Endothelial cell of umbilical vein (primary cell): ENCODE results near the gene TBX4. TPM values are rescaled to one million over a fixed set of nuclear protein-coding genes. Genes with fewer than 3 reads are reported as not detected.

Source experiments
- BruUV-seq: library from RNA; stranded (reverse); fragments of 400-500 nt; replicated peaks from 2 replicates; lab custom pipeline; 2021; lab: Mats Ljungman, UMichigan
- CTCF ChIA-PET: fragments of 300-600, 350-600 bp; sonication (Branson Sonifier 250); formaldehyde crosslinking; loops from one replicate; lab custom pipeline; 2021; ENCODE audit warnings: antibody characterized with exemption, inconsistent platforms; lab: Charles Lee
- POLR2A ChIA-PET: fragments of 300-600, 350-600 bp; sonication (Branson Sonifier 250); formaldehyde crosslinking; loops from one replicate; lab custom pipeline; 2021; ENCODE audit warnings: antibody characterized with exemption, inconsistent platforms; lab: Charles Lee
- DNase-seq: peaks from one replicate; pipeline ENCODE4 v3.0.0-alpha.2; 2011; ENCODE audit warnings: low read depth, low spot score
- FAIRE-seq: peaks from 2 replicates; lab custom pipeline; 2011; peaks lifted over from hg19 to GRCh38; lab: Jason Lieb, UNC
- H2AFZ ChIP-seq: 2 replicates; pipeline ENCODE4 v1.6.0; 2012; ENCODE audit warnings: low read depth, low read length, control low read depth, inconsistent platforms
- H3K27ac ChIP-seq: 2 replicates; pipeline ENCODE4 v1.5.1; 2011; ENCODE audit warnings: low read depth, mild to moderate bottlenecking, control low read depth, low read length, moderate library complexity; ENCODE audit not compliant: insufficient read depth
- H3K27me3 ChIP-seq, 2 experiments: 2 replicates each; pipeline versions ENCODE4 v1.6.0 to v1.6.1; 2011; ENCODE audit warnings: low read length in 2 of 2, mixed read lengths in 1 of 2; ENCODE audit not compliant: control insufficient read depth in 2 of 2, insufficient read depth in 2 of 2
- H3K36me3 ChIP-seq, 2 experiments: 2 replicates in 1 of 2; 3 replicates in 1 of 2; pipeline ENCODE4 v1.5.1; 2011; ENCODE audit warnings: low read length in 2 of 2, mild to moderate bottlenecking in 1 of 2, moderate library complexity in 1 of 2; ENCODE audit not compliant: control insufficient read depth in 2 of 2, insufficient read depth in 2 of 2; ENCODE audit errors: extremely low read depth in 1 of 2
- H3K4me1 ChIP-seq: 3 replicates; pipeline ENCODE4 v1.5.1; 2011; ENCODE audit warnings: mild to moderate bottlenecking, low read length; ENCODE audit not compliant: control insufficient read depth, insufficient read depth; ENCODE audit errors: extremely low read depth
- H3K4me2 ChIP-seq: 2 replicates; pipeline ENCODE4 v1.6.1; 2011; ENCODE audit warnings: low read length, control low read depth, mixed read lengths; ENCODE audit not compliant: insufficient read depth
- H3K4me3 ChIP-seq, 3 experiments: fragments of 200-600 bp in 1 of 3; sonication (generic), shearing (Covaris generic) in 1 of 3; replicated peaks in 1 of 3; 2 replicates each; pipeline ENCODE4 v1.5.1; 2011 to 2016; ENCODE audit warnings: control low read depth in 3 of 3, low read length in 3 of 3, mild to moderate bottlenecking in 2 of 3, inconsistent platforms in 1 of 3, low read depth in 1 of 3, moderate library complexity in 1 of 3; ENCODE audit not compliant: insufficient read depth in 1 of 3
- H3K79me2 ChIP-seq: 2 replicates; pipeline ENCODE4 v1.6.0; 2012; ENCODE audit warnings: low read length, inconsistent platforms; ENCODE audit not compliant: control insufficient read depth, insufficient read depth
- H3K9ac ChIP-seq: replicated peaks from 2 replicates; pipeline ENCODE3; 2011; ENCODE audit warnings: low read length, control low read depth; ENCODE audit not compliant: insufficient read depth; ENCODE audit errors: extremely low read depth
- H3K9me1 ChIP-seq: replicated peaks from 3 replicates; pipeline ENCODE4 v1.6.0; 2011; ENCODE audit warnings: mild to moderate bottlenecking, low read length; ENCODE audit not compliant: control insufficient read depth, insufficient read depth; ENCODE audit errors: extremely low read depth
- H3K9me3 ChIP-seq: replicated peaks from 2 replicates; pipeline ENCODE4 v1.5.1; 2012; ENCODE audit warnings: low read length, inconsistent platforms; ENCODE audit not compliant: control insufficient read depth, insufficient read depth
- H4K20me1 ChIP-seq: replicated peaks from 2 replicates; pipeline ENCODE3; 2011; ENCODE audit warnings: mild to moderate bottlenecking, low read length; ENCODE audit not compliant: control insufficient read depth, insufficient read depth; ENCODE audit errors: extremely low read depth
- CTCF ChIP-seq, 2 donors: IDR thresholded peaks; 1 replicate in 1 of 2; 2 replicates in 1 of 2; pipeline ENCODE4 v1.5.1; 2011; ENCODE audit warnings: low read length in 2 of 2, mild to moderate bottlenecking in 2 of 2, moderate library complexity in 2 of 2, control low read depth in 1 of 2, inconsistent platforms in 1 of 2, low read depth in 1 of 2; ENCODE audit not compliant: insufficient read depth in 1 of 2; ENCODE audit errors: extremely low read depth in 1 of 2
- FOS ChIP-seq: IDR thresholded peaks from 2 replicates; pipeline ENCODE4 v1.6.1; 2011; ENCODE audit warnings: mild to moderate bottlenecking, low read length, moderate library complexity, borderline replicate concordance; ENCODE audit not compliant: insufficient read depth
- GATA2 ChIP-seq: IDR thresholded peaks from 2 replicates; pipeline ENCODE4 v1.7.0; 2011; ENCODE audit warnings: low read depth, mild to moderate bottlenecking, moderate library complexity, mixed read lengths, low read length; ENCODE audit not compliant: insufficient read length, insufficient read depth
- JUN ChIP-seq: IDR thresholded peaks from 2 replicates; pipeline ENCODE4 v1.6.1; 2011; ENCODE audit warnings: borderline replicate concordance, low read depth; ENCODE audit not compliant: insufficient read length, insufficient read depth
- MAX ChIP-seq: IDR thresholded peaks from 2 replicates; pipeline ENCODE4 v1.6.1; 2011; ENCODE audit not compliant: insufficient read depth, insufficient read length
- MYC ChIP-seq: IDR thresholded peaks from one replicate; pipeline ENCODE4 v1.6.1; 2011; ENCODE audit warnings: mild to moderate bottlenecking, low read depth, low read length
- POLR2A ChIP-seq: IDR thresholded peaks from 2 replicates; pipeline ENCODE4 v1.6.1; 2012; ENCODE audit warnings: low read depth, mild to moderate bottlenecking, control low read depth, low read length
- POLR2AphosphoS5 ChIP-seq: IDR thresholded peaks from 2 replicates; pipeline ENCODE4 v1.6.1; 2012; ENCODE audit warnings: low read depth, mild to moderate bottlenecking, control low read depth, low read length, moderate library complexity; ENCODE audit not compliant: insufficient read depth
- dilution Hi-C: fragments of 300-500 bp; cut with MboI; formaldehyde crosslinking; loops from one replicate; pipeline ENCODE4 v1.15.0; 2019; ENCODE audit warnings: low sequenced_read_pairs; ENCODE audit not compliant: extremely low pct_ligation_motif_present
- intact Hi-C: fragments of 100-400 bp; cut with micrococcal nuclease; formaldehyde crosslinking; loops from one replicate; pipeline ENCODE4 v1.10.0; 2022
- polyA plus RNA-seq, 4 experiments: library from polyadenylated mRNA; depleted of rRNA in 3 of 4; stranded (reverse) in 3 of 4; unstranded in 1 of 4; fragments of >200 nt; gene quantifications; 2 replicates each; pipeline versions ENCODE4 v1.2.1 to v1.2.3, GENCODE V29; 2011 to 2012; ENCODE audit warnings: missing spikeins in 1 of 4
- total RNA-seq: library from RNA; stranded (reverse); gene quantifications from 2 replicates; pipeline ENCODE4 v1.2.3, GENCODE V29; 2021

Gene TBX4
- total and polyA plus RNA-seq, 2 donors (not counting 3 experiments of a cell fraction or from before 2014, with no cell fraction given) = not detected

- ChIA-PET POLR2A (no interaction called here), CTCF (interaction anchor here (1.6 kb wide), 1 partner anchor 12 kb away, joined by 3 read pairs; no protein-coding TSS in a partner anchor)
- DNase-seq = no peak
- Histone ChIP-seq H3K4me2 (no peak overlapping the region), H3K4me1 (no peaks in the 10 kb centered on the region), H3K79me2 (no peaks in the 10 kb centered on the region), H3K4me3 (no peak overlapping the region), H3K36me3 (no peaks in the 10 kb centered on the region), H3K27ac (no peak overlapping the region), H4K20me1 (no peaks in the 10 kb centered on the region), H3K9me1 (no peaks in the 10 kb centered on the region), H3K9ac (no peak overlapping the region), H3K9me3 (no peaks in the 10 kb centered on the region), H3K27me3 (peaks cover 26 to 42% of the 10 kb centered on the region in 2 experiments), H2AFZ (no peak overlapping the region)
- TF ChIP-seq GATA2 = no peak
- no peak for TF ChIP-seq POLR2A
- TF ChIP-seq FOS = no peak
- no peak for TF ChIP-seq POLR2AphosphoS5
- TF ChIP-seq MAX = no peak
- no peak for TF ChIP-seq MYC
- no peak for TF ChIP-seq CTCF (IDR thresholded peaks at IDR 0.05; ENCODE audit: extremely low read depth in 1 of 2, insufficient read depth in 1 of 2, low read depth in 1 of 2, low read length in 2 of 2)
- TF ChIP-seq JUN = no peak
- intact Hi-C loops = no loop called here
- no TSS peak for BruUV-seq
- dilution Hi-C loops = no loop called here
- no peak for FAIRE-seq
Observed at GRCh38 chr17:61465550-61466237, 13.5 kb downstream of the TBX4 start.
